ENCODE data around the gene TRIM67. TPM values are rescaled to one million over a fixed set of nuclear protein-coding genes. Genes with fewer than 3 reads are reported as not detected.
"Not testable (repeated sequence)": the region's sequence is repeated elsewhere in the genome, so short reads cannot be mapped to it uniquely, and the experiment has no call there.

Gene TRIM67
- total RNA-seq, 1 donor from 2014 or later: 0.04 TPM

DNA sequence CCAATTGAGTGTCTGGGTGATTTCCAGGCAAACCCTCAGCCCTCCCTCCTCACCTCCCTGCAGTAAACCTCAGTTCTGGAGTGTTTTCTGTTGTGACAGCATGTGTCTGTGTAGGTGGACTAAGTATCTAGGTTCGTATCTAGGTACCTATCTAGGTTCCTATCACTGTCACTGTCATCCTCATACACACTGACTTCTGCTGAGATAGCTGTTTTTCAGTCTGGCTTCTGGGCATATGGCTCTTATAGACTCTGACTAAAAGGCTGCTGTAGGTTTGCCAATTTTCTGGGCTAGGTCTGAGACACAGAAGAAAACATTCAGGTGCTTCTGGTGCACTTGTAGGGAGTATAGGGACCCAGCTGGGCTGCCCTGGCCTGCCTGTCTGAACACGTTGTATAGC is 8.1 kb upstream of the TRIM67 start:
- no peak for ATAC-seq
- intact Hi-C loops (cut with DNase I): no loop called here
- no peak for DNase-seq (ENCODE audit: low spot score)

DNA sequence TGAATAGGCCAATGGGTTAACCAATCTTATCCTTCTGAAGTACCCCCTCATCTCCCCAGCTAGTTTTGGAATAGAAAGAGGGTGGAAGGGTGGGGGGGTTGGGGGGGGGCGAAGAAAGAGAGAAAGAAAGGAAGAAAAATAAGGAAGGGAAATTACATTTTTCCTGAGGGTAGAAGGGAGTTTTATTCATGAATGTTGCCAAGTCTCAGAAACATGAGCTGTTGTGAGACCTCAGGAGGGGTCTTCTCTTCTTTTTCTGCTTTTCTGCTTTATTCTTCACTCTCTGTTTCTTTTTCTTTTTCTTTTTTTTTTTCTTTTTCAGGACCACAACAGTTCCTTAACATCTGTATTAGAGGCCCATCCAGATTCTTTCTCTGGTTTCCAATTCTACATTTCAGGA is 6.0 kb upstream of the TRIM67 start:
- intact Hi-C loops (cut with DNase I): no loop called here
- no peak for ATAC-seq
- DNase-seq (ENCODE audit: low spot score): no peak

GRCh38 chr1:231157311-231157710 is 4.5 kb upstream of the TRIM67 start:
- intact Hi-C loops (cut with DNase I): no loop called here
- ATAC-seq: no peak
- no peak for DNase-seq (ENCODE audit: low spot score)

- DNase-seq (ENCODE audit: low spot score); ATAC-seq; intact Hi-C loops (cut with DNase I): not testable (repeated sequence)
Measured at GRCh38 chr1:231158141-231158540, 3.7 kb upstream of the TRIM67 start.

GRCh38 chr1:231159202-231159962 is 2.5 kb upstream of the TRIM67 start:
- intact Hi-C loops (cut with DNase I): no loop called here
- no peak for ATAC-seq
- DNase-seq (ENCODE audit: low spot score): no peak

- intact Hi-C loops (cut with DNase I): no loop called here
- no peak for ATAC-seq
- no peak for DNase-seq (ENCODE audit: low spot score)
Measured at GRCh38 chr1:231159963-231160761, 1.7 kb upstream of the TRIM67 start.

DNA sequence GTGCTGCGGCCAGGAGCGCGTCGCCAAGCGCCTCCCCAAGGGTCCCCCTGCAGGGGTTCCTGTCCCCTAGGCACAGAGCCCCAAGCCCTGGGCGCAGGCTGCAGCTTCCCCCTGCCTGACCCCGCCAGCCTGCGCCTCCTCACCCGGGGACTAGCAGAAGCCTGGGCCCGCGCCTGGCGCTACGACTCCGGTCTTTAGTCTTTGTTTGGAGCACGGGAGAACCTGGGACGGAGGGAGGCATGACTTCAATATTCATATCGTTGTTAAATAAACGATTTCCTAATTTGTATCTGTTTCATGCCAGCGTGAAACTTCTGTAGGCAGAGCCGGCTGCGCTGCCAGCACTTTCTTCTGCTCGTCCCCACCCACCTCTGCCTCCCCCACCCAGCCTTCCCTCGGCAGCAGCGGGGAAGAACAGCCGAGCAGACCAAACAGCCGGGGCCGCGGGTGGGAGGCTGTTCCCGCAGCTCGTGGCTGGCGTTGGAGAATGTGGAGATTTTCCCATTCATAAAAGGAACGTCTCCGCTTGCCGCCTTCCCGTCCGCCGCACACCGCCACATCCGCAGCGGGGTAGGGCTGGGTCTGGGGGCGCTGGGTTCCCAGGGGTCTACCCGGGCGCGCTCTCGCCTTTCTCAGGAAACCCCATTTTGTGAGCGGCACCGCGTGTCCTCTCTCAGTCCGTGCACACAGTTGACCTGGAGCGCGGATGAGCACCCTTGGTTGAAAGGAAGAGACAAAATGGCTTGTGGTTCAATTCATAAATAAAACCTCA is 777 bp upstream of the TRIM67 start:
- ATAC-seq (no peak), DNase-seq (ENCODE audit: low spot score) (no peak)
- intact Hi-C loops (cut with DNase I): no loop called here

GRCh38 chr1:231162297-231162969 is 575 bp downstream of the TRIM67 start:
- DNase-seq (ENCODE audit: low spot score) (no peak), ATAC-seq (no peak)
- intact Hi-C loops (cut with DNase I): no loop called here

DNA sequence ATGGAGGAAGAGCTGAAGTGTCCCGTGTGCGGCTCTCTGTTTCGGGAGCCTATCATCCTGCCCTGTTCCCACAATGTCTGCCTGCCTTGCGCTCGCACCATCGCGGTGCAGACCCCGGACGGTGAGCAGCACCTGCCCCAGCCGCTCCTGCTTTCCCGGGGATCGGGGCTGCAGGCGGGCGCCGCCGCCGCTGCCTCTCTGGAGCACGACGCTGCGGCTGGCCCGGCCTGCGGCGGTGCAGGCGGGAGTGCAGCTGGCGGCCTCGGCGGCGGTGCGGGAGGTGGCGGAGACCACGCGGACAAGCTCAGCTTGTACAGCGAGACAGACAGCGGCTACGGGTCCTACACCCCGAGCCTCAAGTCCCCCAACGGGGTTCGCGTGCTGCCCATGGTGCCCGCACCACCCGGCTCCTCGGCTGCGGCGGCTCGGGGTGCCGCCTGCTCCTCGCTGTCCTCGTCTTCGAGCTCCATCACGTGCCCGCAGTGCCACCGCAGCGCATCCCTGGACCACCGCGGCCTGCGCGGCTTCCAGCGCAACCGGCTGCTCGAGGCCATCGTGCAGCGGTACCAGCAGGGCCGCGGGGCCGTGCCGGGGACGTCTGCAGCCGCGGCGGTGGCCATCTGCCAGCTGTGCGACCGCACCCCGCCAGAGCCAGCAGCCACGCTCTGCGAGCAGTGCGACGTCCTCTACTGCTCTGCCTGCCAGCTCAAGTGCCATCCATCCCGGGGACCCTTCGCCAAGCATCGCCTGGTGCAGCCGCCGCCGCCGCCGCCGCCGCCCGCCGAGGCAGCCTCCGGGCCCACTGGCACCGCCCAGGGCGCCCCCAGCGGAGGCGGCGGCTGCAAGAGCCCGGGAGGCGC is 1.3 kb downstream of the TRIM67 start:
- no peak for ATAC-seq
- intact Hi-C loops (cut with DNase I): no loop called here
- DNase-seq (ENCODE audit: low spot score): no peak

DNA sequence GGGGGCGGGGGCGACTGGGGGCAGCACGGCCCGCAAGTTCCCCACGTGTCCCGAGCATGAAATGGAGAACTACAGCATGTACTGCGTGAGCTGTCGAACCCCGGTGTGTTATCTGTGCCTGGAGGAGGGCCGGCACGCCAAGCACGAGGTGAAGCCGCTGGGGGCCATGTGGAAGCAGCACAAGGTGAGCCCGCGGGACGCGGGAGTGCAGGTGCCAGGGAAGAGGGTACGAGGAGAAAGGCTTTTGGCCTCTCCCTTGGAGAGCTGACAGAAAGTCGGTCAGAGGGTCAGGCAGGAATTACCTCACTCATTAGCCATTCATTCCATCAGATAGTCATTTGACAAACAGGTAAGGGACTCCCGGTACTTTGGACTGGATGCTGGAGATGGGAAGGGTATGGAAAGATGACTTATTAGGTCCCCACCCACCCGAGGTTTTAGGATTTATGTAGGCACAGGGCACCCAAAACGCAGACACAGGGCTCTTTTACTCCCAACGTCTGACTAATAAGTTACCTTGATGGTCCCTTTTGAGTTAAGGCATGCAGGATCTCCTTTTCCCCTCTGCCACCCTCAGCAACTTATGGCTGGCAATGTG is 2.1 kb downstream of the TRIM67 start:
- intact Hi-C loops (cut with DNase I): no loop called here
- no peak for ATAC-seq
- DNase-seq (ENCODE audit: low spot score): no peak

GRCh38 chr1:231165371-231165770 is 3.5 kb downstream of the TRIM67 start:
- intact Hi-C loops (cut with DNase I): no loop called here
- no peak for ATAC-seq
- DNase-seq (ENCODE audit: low spot score): no peak

DNA sequence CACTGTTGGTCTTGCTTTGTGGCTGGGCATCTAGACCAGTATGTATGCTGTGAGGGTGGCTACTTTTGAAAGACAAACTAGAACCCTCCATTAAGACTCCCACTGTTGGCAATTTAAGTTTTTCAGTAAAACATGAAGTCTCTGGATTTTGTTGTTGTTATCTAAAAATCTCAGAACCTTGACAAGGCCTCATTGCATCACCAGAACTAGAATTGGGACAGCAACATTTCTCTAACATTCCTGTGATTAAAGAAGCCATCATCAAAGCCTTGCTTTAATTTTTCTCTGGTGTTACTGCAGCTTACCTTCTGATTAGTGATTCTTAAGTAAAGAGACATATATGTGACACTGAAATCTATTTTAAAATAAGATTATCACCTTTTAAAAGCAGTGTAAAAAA is 4.5 kb downstream of the TRIM67 start:
- ATAC-seq (no peak), DNase-seq (ENCODE audit: low spot score) (no peak)
- intact Hi-C loops (cut with DNase I): no loop called here

- ATAC-seq (no peak), DNase-seq (ENCODE audit: low spot score) (no peak)
- intact Hi-C loops (cut with DNase I): no loop called here
Measured at GRCh38 chr1:231170875-231171274, 9.0 kb downstream of the TRIM67 start.

- no peak for DNase-seq (ENCODE audit: low spot score)
- intact Hi-C loops (cut with DNase I): no loop called here
- ATAC-seq: no peak
Measured at GRCh38 chr1:231171623-231172197, 9.9 kb downstream of the TRIM67 start.

DNA sequence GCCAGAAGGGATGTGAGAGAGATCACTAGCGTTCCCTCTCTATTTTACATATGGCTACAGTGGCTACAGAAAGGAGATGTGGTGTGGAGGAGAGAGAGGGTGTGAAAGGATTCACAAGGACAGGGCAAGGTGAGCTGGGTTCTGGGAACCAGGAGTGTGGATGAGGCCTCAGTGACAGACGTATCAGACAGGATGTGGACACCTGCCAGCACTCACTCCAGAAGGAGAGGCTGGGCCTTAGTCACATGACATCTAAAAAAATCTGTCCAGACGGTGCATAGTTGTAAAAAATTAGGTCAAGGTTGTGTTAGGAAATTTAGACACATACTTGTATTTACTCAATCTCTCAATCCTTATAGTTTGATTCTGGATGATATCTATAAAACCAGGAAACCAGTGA is 10.6 kb downstream of the TRIM67 start:
- ATAC-seq (no peak), DNase-seq (ENCODE audit: low spot score) (no peak)
- intact Hi-C loops (cut with DNase I): no loop called here

DNA sequence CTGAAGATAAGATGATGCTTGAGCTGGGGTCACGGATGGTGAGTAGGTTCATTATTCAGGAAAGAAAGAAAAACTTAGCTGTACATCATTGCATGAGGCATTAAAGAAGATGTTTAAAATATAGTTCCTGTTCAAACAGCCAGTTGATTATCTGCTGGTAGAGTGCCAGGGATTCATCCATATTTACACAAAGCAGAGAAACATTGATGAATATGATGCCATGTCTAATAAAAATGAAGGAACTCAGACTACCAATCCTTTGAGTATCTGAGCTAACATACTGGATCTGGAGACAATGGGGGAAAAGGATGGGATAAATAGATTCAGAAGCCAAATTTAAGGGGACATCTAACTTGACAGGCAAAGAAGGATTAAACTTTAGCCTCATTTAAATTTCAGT is 14.6 kb downstream of the TRIM67 start:
- intact Hi-C loops (cut with DNase I): no loop called here
- no peak for ATAC-seq
- no peak for DNase-seq (ENCODE audit: low spot score)

GRCh38 chr1:231177226-231177625 is 15.4 kb downstream of the TRIM67 start:
- intact Hi-C loops (cut with DNase I): no loop called here
- DNase-seq (ENCODE audit: low spot score) (no peak), ATAC-seq (no peak)

GRCh38 chr1:231177936-231178335 is 16.1 kb downstream of the TRIM67 start:
- intact Hi-C loops (cut with DNase I): no loop called here
- DNase-seq (ENCODE audit: low spot score) (no peak), ATAC-seq (no peak)

Data from sciatic nerve (tissue), 2 donors.